HCT116 (cell line): Measurements from ENCODE around the gene ORC6.

Experiments
- EZH2phosphoT487 ChIP-seq: fragments of 200-600 bp; IDR thresholded peaks from 2 replicates; pipeline ENCODE4 v1.6.1; 2018; ENCODE audit warnings: antibody characterized with exemption, borderline replicate concordance
- POLR2A ChIP-seq: IDR thresholded peaks from 2 replicates; pipeline ENCODE4 v1.7.0; 2011; ENCODE audit warnings: borderline replicate concordance; ENCODE audit not compliant: insufficient read depth, insufficient read length; ENCODE audit errors: extremely low read depth
- ZFX ChIP-seq: fragments of 450-650 bp; IDR thresholded peaks from 2 replicates; pipeline ENCODE4 v1.6.1; 2017
- TF ChIP-seq, protein P1 (sequence below): IDR thresholded peaks from 2 replicates; pipeline ENCODE4 v1.6.1; 2012; ENCODE audit warnings: low read depth
- TF ChIP-seq, protein P2 (sequence below), 3 experiments: fragments of 200-600 bp in 1 of 3; sonication (generic) in 1 of 3; IDR thresholded peaks in 2 of 3; conservative IDR thresholded peaks in 1 of 3; 2 replicates each; pipeline ENCODE4 v1.5.1; 2012 to 2017; ENCODE audit warnings: low read depth in 2 of 3, low read length in 2 of 3, antibody characterized with exemption in 1 of 3, borderline replicate concordance in 1 of 3, control low read depth in 1 of 3, mild to moderate bottlenecking in 1 of 3, mixed read lengths in 1 of 3, mixed run types in 1 of 3, moderate library complexity in 1 of 3; ENCODE audit not compliant: insufficient read depth in 1 of 3

- TF ChIP-seq, protein P1, sequence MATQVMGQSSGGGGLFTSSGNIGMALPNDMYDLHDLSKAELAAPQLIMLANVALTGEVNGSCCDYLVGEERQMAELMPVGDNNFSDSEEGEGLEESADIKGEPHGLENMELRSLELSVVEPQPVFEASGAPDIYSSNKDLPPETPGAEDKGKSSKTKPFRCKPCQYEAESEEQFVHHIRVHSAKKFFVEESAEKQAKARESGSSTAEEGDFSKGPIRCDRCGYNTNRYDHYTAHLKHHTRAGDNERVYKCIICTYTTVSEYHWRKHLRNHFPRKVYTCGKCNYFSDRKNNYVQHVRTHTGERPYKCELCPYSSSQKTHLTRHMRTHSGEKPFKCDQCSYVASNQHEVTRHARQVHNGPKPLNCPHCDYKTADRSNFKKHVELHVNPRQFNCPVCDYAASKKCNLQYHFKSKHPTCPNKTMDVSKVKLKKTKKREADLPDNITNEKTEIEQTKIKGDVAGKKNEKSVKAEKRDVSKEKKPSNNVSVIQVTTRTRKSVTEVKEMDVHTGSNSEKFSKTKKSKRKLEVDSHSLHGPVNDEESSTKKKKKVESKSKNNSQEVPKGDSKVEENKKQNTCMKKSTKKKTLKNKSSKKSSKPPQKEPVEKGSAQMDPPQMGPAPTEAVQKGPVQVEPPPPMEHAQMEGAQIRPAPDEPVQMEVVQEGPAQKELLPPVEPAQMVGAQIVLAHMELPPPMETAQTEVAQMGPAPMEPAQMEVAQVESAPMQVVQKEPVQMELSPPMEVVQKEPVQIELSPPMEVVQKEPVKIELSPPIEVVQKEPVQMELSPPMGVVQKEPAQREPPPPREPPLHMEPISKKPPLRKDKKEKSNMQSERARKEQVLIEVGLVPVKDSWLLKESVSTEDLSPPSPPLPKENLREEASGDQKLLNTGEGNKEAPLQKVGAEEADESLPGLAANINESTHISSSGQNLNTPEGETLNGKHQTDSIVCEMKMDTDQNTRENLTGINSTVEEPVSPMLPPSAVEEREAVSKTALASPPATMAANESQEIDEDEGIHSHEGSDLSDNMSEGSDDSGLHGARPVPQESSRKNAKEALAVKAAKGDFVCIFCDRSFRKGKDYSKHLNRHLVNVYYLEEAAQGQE: no peak
- no peak for TF ChIP-seq POLR2A
- TF ChIP-seq, protein P2, sequence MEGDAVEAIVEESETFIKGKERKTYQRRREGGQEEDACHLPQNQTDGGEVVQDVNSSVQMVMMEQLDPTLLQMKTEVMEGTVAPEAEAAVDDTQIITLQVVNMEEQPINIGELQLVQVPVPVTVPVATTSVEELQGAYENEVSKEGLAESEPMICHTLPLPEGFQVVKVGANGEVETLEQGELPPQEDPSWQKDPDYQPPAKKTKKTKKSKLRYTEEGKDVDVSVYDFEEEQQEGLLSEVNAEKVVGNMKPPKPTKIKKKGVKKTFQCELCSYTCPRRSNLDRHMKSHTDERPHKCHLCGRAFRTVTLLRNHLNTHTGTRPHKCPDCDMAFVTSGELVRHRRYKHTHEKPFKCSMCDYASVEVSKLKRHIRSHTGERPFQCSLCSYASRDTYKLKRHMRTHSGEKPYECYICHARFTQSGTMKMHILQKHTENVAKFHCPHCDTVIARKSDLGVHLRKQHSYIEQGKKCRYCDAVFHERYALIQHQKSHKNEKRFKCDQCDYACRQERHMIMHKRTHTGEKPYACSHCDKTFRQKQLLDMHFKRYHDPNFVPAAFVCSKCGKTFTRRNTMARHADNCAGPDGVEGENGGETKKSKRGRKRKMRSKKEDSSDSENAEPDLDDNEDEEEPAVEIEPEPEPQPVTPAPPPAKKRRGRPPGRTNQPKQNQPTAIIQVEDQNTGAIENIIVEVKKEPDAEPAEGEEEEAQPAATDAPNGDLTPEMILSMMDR (IDR thresholded peaks at IDR 0.05 in 2 of 3, conservative IDR thresholded peaks at IDR 0.05 in 1 of 3; ENCODE audit: borderline replicate concordance in 1 of 3, insufficient read depth in 1 of 3, low read depth in 2 of 3, low read length in 2 of 3): no peak
- TF ChIP-seq ZFX: no peak
- TF ChIP-seq EZH2phosphoT487: no peak
Measured at GRCh38 chr16:46658925-46659324, 30.5 kb upstream of the ORC6 start.
